Hepatocyte (in vitro differentiated cells): ENCODE results near the gene ZNF319.

Source experiments
- CTCF ChIP-seq: fragments of 200-600 bp; sonication (generic); IDR thresholded peaks from 2 replicates; pipeline ENCODE4 v1.5.1; 2016; ENCODE audit warnings: antibody characterized with exemption, mild to moderate bottlenecking; ENCODE audit not compliant: poor library complexity
- EZH2 ChIP-seq: fragments of 200-600 bp; sonication (generic); IDR thresholded peaks from 2 replicates; pipeline ENCODE4 v1.6.1; 2016; ENCODE audit warnings: antibody characterized with exemption, mild to moderate bottlenecking, borderline replicate concordance
- EZH2phosphoT487 ChIP-seq: fragments of 200-600 bp; sonication (generic); IDR thresholded peaks from one replicate; pipeline ENCODE4 v1.6.1; 2018; ENCODE audit warnings: antibody characterized with exemption, mild to moderate bottlenecking, low read depth, moderate library complexity; ENCODE audit not compliant: unreplicated experiment, severe bottlenecking

- TF ChIP-seq CTCF, result no peak
- TF ChIP-seq EZH2phosphoT487, result no peak
- TF ChIP-seq EZH2, result no peak
These were observed 28.9 kb upstream of the ZNF319 start for GRCh38 chr16:58029410-58029809.
